ENCODE results near the gene SLC50A1. TPM values are rescaled to one million over a fixed set of nuclear protein-coding genes. Genes with fewer than 3 reads are reported as not detected.
"Not testable (repeated sequence)": the region's sequence is repeated elsewhere in the genome, so short reads cannot be mapped to it uniquely, and the experiment has no call there.

SLC50A1 gene
- total RNA-seq, 2 donors from 2014 or later: 24.5 TPM

DNA sequence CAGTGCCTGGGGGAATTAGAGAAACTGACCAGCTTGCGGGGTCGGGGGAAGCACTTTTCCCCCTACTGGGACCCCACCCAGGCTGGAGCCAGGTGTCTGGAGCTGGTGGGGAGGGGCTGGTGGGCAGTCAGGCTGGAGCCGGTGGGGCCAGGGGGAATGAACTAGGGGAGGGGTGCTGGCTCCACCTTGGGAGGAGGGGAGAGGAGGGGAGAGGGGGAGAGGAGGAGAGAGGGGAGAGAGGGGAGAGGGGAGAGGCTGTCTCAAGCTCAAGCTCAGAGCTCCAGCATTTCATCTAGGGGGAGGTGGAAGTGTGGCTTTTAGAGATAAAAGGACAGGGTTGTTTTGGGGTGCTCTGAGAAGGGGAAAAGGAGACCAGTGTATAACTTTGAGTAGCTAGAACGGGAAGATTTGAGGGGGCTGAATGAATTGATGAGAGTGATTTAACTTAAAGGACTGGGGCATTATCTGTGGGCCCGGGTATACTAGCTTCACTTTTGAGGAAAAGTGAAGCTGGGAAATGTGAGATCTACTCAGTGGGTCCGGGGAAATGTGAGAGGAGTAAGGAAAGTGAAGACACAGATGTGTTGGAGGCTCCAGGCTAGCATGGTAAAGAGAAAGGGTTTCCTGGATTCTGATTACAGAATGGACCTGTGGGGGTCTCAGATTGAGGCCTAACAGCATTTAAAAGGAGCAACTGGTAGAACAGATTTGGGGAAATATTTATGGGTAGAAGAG, 5.2 kb upstream of the SLC50A1 start:
- intact Hi-C loops (cut with DNase I): no loop called here
- DNase-seq (ENCODE audit: low spot score): no peak

DNA sequence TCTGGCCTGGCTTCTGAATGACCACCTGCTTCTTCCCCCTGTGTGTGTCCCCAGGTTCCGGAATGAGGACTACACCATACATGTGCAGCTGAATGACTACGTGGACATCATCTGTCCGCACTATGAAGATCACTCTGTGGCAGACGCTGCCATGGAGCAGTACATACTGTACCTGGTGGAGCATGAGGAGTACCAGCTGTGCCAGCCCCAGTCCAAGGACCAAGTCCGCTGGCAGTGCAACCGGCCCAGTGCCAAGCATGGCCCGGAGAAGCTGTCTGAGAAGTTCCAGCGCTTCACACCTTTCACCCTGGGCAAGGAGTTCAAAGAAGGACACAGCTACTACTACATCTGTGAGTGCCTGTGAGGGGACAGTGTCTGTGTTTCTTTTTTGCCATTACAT, 4.4 kb upstream of the SLC50A1 start:
- intact Hi-C loops (cut with DNase I): no loop called here
- no peak for DNase-seq (ENCODE audit: low spot score)

DNA sequence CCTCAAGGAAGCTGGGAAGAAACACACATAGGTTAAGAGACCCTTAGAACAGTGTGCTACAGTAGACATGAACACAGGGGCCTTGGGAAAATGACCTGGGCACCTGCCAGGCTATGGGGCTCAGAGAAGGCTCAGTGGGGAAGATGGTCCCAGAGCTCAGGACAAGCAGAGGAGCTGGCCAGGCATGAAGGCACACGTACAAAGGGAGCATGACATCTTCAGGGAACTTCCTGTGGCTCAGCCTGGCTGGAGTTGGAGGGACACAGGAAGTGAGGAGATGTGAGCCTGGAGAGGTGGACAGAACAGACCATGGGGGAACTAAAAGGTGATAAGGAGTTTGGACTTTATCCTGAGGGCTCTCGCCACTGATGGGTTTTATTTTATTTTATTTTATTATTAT, 3.8 kb upstream of the SLC50A1 start:
- DNase-seq (ENCODE audit: low spot score): no peak
- intact Hi-C loops (cut with DNase I): no loop called here

DNA sequence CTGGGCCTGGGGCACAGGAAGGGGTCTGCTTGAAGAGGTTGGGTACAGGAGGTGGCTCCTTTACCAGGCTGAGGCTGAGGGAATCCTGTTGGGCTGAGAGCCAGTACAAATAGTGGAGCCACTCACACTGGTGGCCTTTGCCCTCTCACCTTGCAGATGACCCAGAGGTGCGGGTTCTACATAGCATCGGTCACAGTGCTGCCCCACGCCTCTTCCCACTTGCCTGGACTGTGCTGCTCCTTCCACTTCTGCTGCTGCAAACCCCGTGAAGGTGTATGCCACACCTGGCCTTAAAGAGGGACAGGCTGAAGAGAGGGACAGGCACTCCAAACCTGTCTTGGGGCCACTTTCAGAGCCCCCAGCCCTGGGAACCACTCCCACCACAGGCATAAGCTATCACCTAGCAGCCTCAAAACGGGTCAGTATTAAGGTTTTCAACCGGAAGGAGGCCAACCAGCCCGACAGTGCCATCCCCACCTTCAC, 1.8 kb upstream of the SLC50A1 start:
- no peak for DNase-seq (ENCODE audit: low spot score)
- intact Hi-C loops (cut with DNase I): no loop called here

DNA sequence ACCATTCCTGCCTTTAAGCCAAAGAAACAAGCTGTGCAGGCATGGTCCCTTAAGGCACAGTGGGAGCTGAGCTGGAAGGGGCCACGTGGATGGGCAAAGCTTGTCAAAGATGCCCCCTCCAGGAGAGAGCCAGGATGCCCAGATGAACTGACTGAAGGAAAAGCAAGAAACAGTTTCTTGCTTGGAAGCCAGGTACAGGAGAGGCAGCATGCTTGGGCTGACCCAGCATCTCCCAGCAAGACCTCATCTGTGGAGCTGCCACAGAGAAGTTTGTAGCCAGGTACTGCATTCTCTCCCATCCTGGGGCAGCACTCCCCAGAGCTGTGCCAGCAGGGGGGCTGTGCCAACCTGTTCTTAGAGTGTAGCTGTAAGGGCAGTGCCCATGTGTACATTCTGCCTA, 1.3 kb upstream of the SLC50A1 start:
- DNase-seq (ENCODE audit: low spot score): no peak
- intact Hi-C loops (cut with DNase I): no loop called here

DNA sequence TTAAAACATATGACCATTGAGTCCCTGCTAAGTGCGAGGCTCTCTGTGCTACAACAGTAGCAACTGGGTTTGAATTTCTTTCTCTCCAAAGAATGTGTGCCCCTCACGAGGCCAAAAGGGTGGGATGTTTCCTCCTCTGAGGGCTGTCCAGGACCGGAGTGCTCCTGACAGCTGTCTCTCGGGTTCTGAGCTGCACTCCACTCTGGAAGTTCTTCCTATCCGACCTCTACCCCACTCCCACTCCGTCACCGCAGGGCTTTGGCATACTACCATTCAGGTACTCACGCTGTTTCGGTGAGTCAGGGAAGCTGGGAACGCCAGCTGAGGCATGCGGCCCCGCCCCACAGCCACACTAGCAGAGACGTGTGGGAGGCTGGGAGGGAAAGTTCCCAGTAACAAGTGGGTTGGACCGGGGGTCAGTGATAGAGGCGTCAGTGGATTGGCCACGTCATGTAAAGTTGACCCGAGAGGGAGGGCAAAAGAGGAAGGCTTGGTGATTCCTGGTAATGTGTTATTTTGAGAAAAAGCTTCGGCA, 705 bp upstream of the SLC50A1 start:
- peak; percentile 97 for DNase-seq (ENCODE audit: low spot score)
- intact Hi-C loops (cut with DNase I): no loop called here

DNA sequence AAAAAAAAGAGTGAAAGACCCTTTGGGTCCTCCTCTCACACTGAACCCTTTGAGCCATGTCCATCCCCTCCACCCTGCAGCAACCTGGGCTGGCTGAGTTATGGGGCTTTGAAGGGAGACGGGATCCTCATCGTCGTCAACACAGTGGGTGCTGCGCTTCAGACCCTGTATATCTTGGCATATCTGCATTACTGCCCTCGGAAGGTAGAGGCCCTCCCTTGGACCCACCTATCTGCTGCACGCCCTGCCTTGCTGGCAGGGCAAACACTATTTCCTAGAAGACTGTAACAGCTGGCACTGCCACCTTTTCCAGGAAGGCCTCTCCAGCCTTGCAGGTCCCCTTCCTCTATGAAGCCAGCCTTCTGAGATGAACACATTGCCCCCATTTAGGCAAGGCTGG, 1.1 kb downstream of the SLC50A1 start:
- intact Hi-C loops (cut with DNase I): no loop called here
- DNase-seq (ENCODE audit: low spot score): no peak

DNA sequence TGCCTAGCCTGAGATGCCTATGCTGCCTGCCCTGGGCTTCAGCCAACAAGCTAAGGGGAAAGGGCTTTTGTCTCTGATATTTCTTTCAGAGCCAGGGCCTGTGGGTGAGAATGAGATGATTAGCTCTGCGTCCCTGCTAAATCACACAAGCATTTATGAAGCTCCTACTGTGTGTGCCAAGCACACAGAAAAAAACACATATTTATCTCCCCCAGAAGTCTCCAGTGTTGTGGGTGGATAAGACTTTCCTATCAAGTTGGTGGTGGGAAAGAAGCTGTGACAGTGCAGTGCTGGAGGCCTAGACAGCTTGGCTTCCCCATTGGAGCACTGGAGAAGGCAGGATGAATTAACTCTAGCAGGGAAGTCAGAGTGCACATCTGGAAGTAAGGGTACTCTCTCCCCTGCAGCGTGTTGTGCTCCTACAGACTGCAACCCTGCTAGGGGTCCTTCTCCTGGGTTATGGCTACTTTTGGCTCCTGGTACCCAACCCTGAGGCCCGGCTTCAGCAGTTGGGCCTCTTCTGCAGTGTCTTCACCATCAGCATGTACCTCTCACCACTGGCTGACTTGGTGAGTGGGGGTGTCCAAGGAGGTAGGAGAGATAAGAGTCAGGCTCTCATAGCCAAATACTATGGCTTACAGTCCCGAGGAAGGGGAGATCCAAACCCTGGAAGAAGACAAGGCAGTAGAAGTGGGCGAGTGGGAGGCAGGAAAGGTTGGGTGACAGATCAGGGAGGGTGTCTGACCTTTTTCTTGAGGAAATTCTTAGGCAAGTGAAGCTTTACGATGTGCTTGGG, 1.7 kb downstream of the SLC50A1 start:
- intact Hi-C loops (cut with DNase I): no loop called here
- no peak for DNase-seq (ENCODE audit: low spot score)

DNA sequence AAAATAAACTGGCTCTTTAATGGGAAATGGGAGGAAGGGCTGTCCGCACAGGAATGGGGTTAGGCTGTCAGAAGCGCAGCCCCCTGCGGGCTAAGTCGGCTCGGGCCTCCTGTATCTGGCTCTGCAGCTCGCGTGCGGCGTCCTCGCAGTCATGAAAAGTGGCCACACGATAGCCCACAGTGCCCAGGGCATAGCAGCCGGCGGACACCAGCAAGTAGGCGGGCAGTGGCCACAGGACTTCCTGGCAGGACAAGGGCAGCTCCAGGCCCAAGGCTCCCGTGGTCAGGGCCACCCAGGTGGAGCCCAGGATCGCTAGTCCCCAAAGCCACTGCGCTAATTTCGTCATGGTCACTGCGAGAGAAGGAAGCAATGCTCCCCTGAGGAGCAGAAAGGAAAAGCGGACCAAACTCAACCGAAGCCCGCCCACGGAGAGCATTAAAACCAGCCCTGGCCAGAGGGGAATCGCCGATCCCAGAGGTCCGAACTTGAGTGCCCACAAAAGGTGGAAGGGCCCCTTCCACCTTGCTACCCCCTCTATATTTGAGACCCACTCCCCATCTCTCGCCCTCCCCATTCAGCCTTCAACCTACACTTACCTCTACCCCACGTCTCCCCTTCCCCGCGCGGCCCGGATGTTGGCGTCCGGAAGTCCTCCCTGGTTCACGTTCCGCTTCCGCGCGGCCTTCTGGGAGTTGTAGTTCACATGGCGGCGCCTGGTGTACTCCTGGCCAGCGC, 4.4 kb downstream of the SLC50A1 start, which contains the start of gene DPM3:
Gene DPM3, minus strand, starts transcription at position 637 of the 735 bp plus-strand sequence. Its CDS starts 291 bp downstream, at position 346.
- intact Hi-C loops (cut with DNase I): no loop called here
- peak; percentile 97 for DNase-seq (ENCODE audit: low spot score)

DNA sequence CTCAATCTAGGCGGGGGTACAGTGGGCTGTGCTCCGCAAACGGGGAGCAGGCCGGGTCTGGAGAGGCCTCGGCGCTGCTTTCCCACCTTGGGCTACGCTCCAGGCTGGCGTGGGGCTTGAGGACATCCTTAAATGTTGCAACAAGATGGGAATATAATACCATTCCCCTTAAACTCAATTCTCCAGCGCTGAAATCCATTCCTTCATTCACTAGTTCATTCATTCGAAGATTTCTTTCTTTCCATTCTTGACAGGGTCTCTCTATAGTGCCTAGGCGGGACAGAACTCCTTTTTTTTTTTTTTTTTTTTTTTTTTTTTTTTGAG, 4.9 kb downstream of the SLC50A1 start:
- intact Hi-C loops (cut with DNase I): no loop called here
- DNase-seq (ENCODE audit: low spot score): no peak

DNA sequence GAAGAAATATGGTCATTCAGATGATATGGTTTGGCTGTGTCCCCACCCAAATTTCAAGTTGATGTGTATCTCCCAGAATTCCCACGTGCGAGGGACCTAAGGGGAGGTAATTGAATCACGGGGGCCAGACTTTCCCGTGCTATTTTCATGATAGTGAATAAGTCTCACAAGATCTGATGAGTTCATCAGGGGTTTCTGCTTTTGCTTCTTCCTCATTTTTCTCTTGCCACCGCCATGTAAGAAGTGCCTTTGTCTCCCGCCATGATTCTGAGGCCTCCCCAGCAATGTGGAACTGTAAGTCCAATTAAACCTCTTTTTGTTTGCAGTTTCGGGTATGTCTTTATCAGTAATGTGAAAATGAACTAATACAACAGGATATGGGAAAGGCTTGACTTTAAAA, 6.1 kb downstream of the SLC50A1 start:
- no peak for DNase-seq (ENCODE audit: low spot score)
- intact Hi-C loops (cut with DNase I): no loop called here

DNA sequence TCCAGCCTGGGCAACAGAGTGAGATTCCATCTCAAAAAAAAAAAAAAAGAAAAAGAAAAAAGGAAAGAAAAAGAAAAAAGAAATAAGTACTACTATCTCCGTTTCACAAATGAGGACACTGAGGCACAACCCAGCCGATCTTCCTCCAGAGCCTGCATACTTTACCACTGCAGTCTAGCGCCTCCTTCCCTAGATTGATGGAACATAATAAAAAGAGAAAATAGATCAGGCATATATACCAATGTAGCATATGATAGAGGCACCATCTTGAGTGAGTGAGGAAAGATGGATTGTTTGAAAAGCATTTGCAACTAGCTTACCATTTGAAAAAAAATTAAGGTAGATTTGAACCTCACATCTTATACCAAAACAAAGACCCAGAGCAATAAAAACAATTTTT, 9.8 kb downstream of the SLC50A1 start:
- intact Hi-C loops (cut with DNase I): no loop called here
- DNase-seq (ENCODE audit: low spot score): no peak

DNA sequence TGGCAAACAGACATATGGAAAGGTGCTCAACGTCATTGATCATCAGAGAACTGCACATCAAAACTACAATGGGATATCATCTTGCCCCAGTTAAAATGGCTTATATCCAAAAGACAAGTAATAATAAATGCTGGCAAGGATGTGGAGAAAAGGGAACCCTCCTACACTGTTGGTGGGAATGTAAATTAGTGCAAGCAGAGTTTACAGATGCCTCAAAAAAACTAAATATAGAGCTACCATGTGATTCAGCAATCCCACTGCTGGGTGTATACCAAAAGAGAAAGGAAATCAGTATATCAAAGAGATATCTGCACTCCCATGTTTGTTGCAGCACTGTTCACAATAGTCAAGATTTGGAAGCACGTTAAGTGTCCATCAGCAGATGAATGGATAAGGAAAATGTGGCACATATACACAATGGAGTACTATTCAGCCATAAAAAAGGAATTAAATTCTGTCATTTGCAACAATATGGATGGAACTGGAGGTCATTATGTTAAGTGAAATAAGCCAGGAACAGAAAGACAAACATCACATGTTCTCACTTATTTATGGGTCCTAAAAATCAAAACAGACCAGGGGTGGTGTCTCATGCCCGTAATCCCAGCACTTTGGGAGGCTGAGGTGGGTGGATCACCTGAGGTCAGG, 20.5 kb downstream of the SLC50A1 start:
- intact Hi-C loops (cut with DNase I); DNase-seq (ENCODE audit: low spot score): not testable (repeated sequence)

DNA sequence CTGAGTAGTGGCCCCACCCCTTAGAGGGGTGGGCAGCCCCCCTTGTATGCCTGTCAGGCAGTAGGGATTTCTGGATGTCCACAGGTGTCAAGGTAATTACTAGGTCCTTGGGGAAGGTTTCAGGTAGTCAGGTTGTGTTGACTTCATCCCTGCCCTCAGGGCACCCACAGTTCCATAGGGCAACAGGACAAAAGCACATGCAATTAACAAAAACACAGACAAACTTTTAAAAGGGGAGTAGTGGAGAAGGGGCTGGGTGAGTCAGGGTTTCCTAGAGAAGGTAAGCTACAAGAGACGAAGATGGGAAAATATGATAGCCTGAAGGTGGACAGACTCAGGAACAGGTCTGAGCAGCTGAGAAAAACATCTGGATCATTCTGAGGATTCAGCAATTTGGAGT, 23.3 kb downstream of the SLC50A1 start:
- intact Hi-C loops (cut with DNase I): no loop called here

DNA sequence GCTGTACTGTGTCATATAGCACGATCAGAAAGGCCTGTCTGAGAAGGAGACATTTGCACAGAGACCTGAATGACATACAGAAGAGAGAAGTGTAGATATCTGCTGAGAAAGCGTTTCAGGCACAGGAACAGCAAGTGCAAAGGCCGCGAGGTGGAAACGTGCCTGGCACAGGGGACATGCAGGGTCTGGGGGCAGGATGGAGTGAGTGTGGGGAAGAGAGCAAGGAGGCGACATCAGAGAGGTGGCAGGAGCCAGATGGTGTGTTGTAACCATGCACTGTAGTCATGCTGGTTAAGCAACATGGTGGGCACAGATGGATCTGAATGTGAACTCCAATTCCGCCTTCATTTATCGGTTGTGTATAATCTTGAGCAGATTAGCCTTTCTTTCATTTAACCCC, 24.5 kb downstream of the SLC50A1 start:
- DNase-seq (ENCODE audit: low spot score): no peak
- intact Hi-C loops (cut with DNase I): no loop called here

More for the DNA sequence above, 23.3 kb downstream of the SLC50A1 start:
- no peak for DNase-seq (ENCODE audit: low spot score)

DNA sequence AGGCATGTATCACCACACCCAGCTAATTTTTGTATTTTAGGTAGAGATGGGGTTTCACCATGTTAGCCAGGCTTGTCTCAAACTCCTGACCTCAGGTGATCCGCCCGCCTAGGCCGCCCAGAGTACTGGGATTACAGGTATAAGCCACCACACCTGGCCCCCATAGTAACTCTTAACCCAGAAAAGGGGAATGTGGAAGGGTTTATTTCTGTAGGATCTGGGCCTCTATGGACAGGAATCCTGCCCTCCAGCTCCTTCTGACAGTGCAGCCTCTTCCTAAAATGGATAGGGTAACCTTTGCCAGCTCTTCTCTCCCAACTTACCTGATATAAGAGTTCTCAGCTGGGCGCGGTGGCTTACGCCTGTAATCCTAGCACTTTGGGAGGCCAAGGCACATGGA, 27.0 kb downstream of the SLC50A1 start:
- intact Hi-C loops (cut with DNase I); DNase-seq (ENCODE audit: low spot score): not testable (repeated sequence)

DNA sequence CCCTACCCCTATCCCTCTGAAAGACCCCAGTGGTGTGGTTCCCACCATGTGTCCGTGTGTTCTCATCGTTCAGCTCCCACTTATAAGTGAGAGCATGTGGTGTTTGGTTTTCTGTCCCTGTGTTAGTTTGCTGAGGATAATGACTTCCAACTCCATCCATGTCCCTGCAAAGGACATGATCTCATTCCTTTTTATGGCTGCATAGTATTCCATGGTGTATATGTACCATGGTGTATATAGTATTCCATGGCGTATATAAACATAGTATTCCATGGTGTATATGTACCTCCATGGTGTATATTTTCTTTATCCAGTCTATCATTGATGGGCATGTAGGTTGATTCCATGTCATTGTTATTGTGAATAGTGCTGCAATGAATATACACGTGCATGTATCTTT, 28.1 kb downstream of the SLC50A1 start:
- intact Hi-C loops (cut with DNase I); DNase-seq (ENCODE audit: low spot score): not testable (repeated sequence)

DNA sequence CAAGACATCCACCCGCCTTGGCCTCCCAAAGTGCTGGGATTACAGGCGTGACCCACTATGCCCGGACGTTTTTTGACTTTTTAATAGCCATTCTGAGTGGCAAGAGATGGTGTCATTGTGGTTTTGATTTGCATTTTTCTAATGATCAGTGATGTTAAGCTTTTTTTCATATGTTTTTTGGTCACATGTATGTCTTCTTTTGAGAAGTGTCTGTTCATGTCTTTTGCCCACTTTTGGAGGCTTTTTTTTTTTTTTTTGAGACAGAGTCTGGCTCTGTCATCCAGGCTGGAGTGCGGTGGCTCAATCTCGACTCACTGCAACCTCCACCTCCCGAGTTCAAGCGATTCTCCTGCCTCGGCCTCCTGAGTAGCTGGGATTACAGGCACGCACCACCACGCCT, 29.0 kb downstream of the SLC50A1 start:
- intact Hi-C loops (cut with DNase I): loop anchor here in 1 of 2 donors (5.0 kb wide), 1 partner anchor 72 kb away; no protein-coding TSS in a partner anchor
- DNase-seq (ENCODE audit: low spot score): not testable (repeated sequence)

DNA sequence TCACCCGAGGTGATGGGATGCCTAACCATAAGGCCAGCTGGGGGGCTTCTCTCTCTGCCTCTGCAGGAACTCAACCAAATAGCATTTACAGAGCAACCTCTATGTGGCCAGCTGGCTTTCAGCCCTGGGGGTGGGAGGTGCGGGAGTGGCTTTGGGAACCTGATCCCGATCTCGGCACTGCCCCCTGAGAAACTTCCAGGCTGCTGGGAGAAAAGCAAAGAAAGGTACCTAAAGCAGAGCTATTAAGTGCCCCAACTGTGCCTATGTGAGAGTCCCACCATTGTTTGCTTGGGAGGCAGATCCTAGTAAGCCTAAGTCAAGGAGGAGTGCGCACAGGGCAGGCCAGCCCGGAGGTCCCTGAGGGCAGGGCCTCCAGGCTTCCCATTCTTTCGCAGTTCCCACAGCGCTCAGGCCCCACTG, 30.4 kb downstream of the SLC50A1 start:
- intact Hi-C loops (cut with DNase I): loop anchor here (2.0 to 5.0 kb wide), 2 partner anchors 73 to 74 kb away; no protein-coding TSS in a partner anchor
- DNase-seq (ENCODE audit: low spot score): no peak

Measured in posterior vena cava (tissue), 2 donors.